H9 (cell line): ENCODE measurements around the gene NAP1L1. TPM values are rescaled to one million over a fixed set of nuclear protein-coding genes. Genes with fewer than 3 reads are reported as not detected.
A peak's percentile ranks its signal among the peaks of the same experiment; 100 is the strongest.

Experiments
- DNase-seq: peaks from one replicate; pipeline ENCODE4 v3.0.0-alpha.2; 2017
- H2AFZ ChIP-seq: one replicate; pipeline ENCODE4 v1.6.1; 2013; ENCODE audit warnings: mild to moderate bottlenecking, low read length, control low read depth, moderate library complexity
- H2AK5ac ChIP-seq: 2 replicates; pipeline ENCODE4 v1.6.1; 2013; ENCODE audit warnings: low read length, control low read depth, mixed read lengths; ENCODE audit not compliant: insufficient read length
- H2BK120ac ChIP-seq: one replicate; pipeline ENCODE4 v1.6.1; 2013; ENCODE audit warnings: low read depth, mild to moderate bottlenecking, low read length, control low read depth, inconsistent platforms; ENCODE audit not compliant: poor library complexity, severe bottlenecking
- H2BK12ac ChIP-seq: 2 replicates; pipeline ENCODE4 v1.6.1; 2013; ENCODE audit warnings: low read length, control low read depth, mixed read lengths, low read depth; ENCODE audit not compliant: insufficient read length
- H2BK15ac ChIP-seq: 2 replicates; pipeline ENCODE4 v1.6.1; 2013; ENCODE audit warnings: low read depth, low read length, control low read depth
- H2BK20ac ChIP-seq: one replicate; pipeline ENCODE4 v1.6.1; 2013; ENCODE audit warnings: low read depth, mild to moderate bottlenecking, low read length, control low read depth, inconsistent platforms; ENCODE audit not compliant: poor library complexity, severe bottlenecking
- H2BK5ac ChIP-seq: 2 replicates; pipeline ENCODE4 v1.6.1; 2013; ENCODE audit warnings: low read length, control low read depth, mixed read lengths; ENCODE audit not compliant: insufficient read length
- H3K14ac ChIP-seq: 2 replicates; pipeline ENCODE4 v1.6.1; 2013; ENCODE audit warnings: low read length, control low read depth; ENCODE audit not compliant: insufficient read depth
- H3K18ac ChIP-seq: 2 replicates; pipeline ENCODE4 v1.6.1; 2013; ENCODE audit warnings: low read depth, mild to moderate bottlenecking, mixed read lengths, low read length, control low read depth; ENCODE audit not compliant: insufficient read length
- H3K23ac ChIP-seq: 2 replicates; pipeline ENCODE4 v1.6.1; 2013; ENCODE audit warnings: low read length, control low read depth, mixed read lengths, low read depth; ENCODE audit not compliant: insufficient read length
- H3K23me2 ChIP-seq: 2 replicates; pipeline ENCODE4 v1.6.1; 2013; ENCODE audit warnings: low read depth, mild to moderate bottlenecking, mixed read lengths, low read length, control low read depth; ENCODE audit not compliant: insufficient read length, poor library complexity, severe bottlenecking
- H3K27ac ChIP-seq: 2 replicates; pipeline ENCODE4 v1.5.1; 2013; ENCODE audit warnings: low read length, control low read depth, mixed read lengths, low read depth; ENCODE audit not compliant: insufficient read length
- H3K27me3 ChIP-seq: 2 replicates; pipeline ENCODE4 v1.6.1; 2013; ENCODE audit warnings: low read length, control low read depth, inconsistent platforms; ENCODE audit not compliant: insufficient read depth
- H3K4ac ChIP-seq: 2 replicates; pipeline ENCODE4 v1.6.1; 2013; ENCODE audit warnings: low read depth, mild to moderate bottlenecking, control low read depth, inconsistent platforms, low read length, moderate library complexity
- H3K4me1 ChIP-seq: 2 replicates; pipeline ENCODE4 v1.6.1; 2013; ENCODE audit warnings: low read length, control low read depth, inconsistent platforms; ENCODE audit not compliant: insufficient read depth
- H3K4me2 ChIP-seq: 2 replicates; pipeline ENCODE4 v1.6.1; 2013; ENCODE audit warnings: low read length, control low read depth, mixed read lengths; ENCODE audit not compliant: insufficient read length, insufficient read depth
- H3K56ac ChIP-seq: 2 replicates; pipeline ENCODE4 v1.6.1; 2013; ENCODE audit warnings: low read depth, mild to moderate bottlenecking, mixed read lengths, low read length, control low read depth; ENCODE audit not compliant: insufficient read length
- H3K79me1 ChIP-seq: 2 replicates; pipeline ENCODE4 v1.6.1; 2013; ENCODE audit warnings: low read depth, mild to moderate bottlenecking, moderate library complexity, low read length, control low read depth, inconsistent platforms; ENCODE audit not compliant: insufficient read depth, poor library complexity, severe bottlenecking
- H3K79me2 ChIP-seq: 2 replicates; pipeline ENCODE4 v1.6.1; 2013; ENCODE audit warnings: low read length, control low read depth, inconsistent platforms; ENCODE audit not compliant: insufficient read depth
- H3K9ac ChIP-seq: 2 replicates; pipeline ENCODE4 v1.6.1; 2013; ENCODE audit warnings: low read length, control low read depth, mixed read lengths; ENCODE audit not compliant: insufficient read length; ENCODE audit errors: extremely low read depth
- H3K9me3 ChIP-seq: one replicate; pipeline ENCODE4 v1.6.1; 2013; ENCODE audit warnings: low read depth, low read length, inconsistent platforms; ENCODE audit not compliant: control insufficient read depth
- H3T11ph ChIP-seq: one replicate; pipeline ENCODE4 v1.6.1; 2013; ENCODE audit warnings: mild to moderate bottlenecking, low read length, control low read depth, inconsistent platforms
- H4K20me1 ChIP-seq: one replicate; pipeline ENCODE4 v1.6.1; 2013; ENCODE audit not compliant: control insufficient read depth, insufficient read length, insufficient read depth
- H4K5ac ChIP-seq: 2 replicates; pipeline ENCODE4 v1.6.1; 2013; ENCODE audit warnings: low read depth, mild to moderate bottlenecking, mixed read lengths, low read length, control low read depth; ENCODE audit not compliant: insufficient read length
- H4K8ac ChIP-seq: replicated peaks from 2 replicates; pipeline ENCODE4 v1.6.1; 2013; ENCODE audit warnings: low read length, control low read depth, mixed read lengths, low read depth; ENCODE audit not compliant: insufficient read length
- H4K91ac ChIP-seq: 2 replicates; pipeline ENCODE4 v1.6.1; 2013; ENCODE audit warnings: low read depth, mild to moderate bottlenecking, moderate library complexity, mixed read lengths, low read length, control low read depth; ENCODE audit not compliant: insufficient read length
- H3K27ac Mint-ChIP-seq, 3 experiments: 2 replicates in 2 of 3; 3 replicates in 1 of 3; pipeline ENCODE4 v1.8.0; 2020 to 2021; ENCODE audit warnings: mixed read lengths in 3 of 3, mild to moderate bottlenecking in 1 of 3, moderate library complexity in 1 of 3
- H3K27me3 Mint-ChIP-seq: 2 replicates; pipeline ENCODE4 v1.8.0; 2021; ENCODE audit warnings: low read depth, mild to moderate bottlenecking, moderate library complexity, mixed read lengths
- H3K36me3 Mint-ChIP-seq, 3 experiments: 2 replicates in 2 of 3; 3 replicates in 1 of 3; pipeline ENCODE4 v1.8.0; 2020 to 2021; ENCODE audit warnings: low read depth in 3 of 3, mixed read lengths in 3 of 3; ENCODE audit not compliant: insufficient read depth in 1 of 3
- H3K4me1 Mint-ChIP-seq, 2 experiments: 2 replicates each; pipeline ENCODE4 v1.8.0; 2020; ENCODE audit warnings: mixed read lengths in 2 of 2
- H3K4me3 Mint-ChIP-seq, 2 experiments: 2 replicates in 1 of 2; 3 replicates in 1 of 2; pipeline ENCODE4 v1.8.0; 2020 to 2021; ENCODE audit warnings: mild to moderate bottlenecking in 2 of 2, mixed read lengths in 2 of 2, moderate library complexity in 1 of 2
- H3K9me3 Mint-ChIP-seq, 2 experiments: 2 replicates in 1 of 2; 3 replicates in 1 of 2; pipeline ENCODE4 v1.8.0; 2020; ENCODE audit warnings: mild to moderate bottlenecking in 2 of 2, mixed read lengths in 2 of 2, moderate library complexity in 1 of 2
- CTCF ChIP-seq: fragments of 200-600 bp; sonication (generic); conservative IDR thresholded peaks from 3 replicates; pipeline ENCODE4 v1.8.0; 2021; ENCODE audit warnings: antibody characterized with exemption, mild to moderate bottlenecking
- WGBS: extraction: QIAGEN DNeasy Blood & Tissue Kit; methylation state at CpG from one replicate; pipeline ENCODE4 v1.1.7; 2013; ENCODE audit warnings: missing lambda C conversion rate, low lambda C conversion rate, mixed read lengths; ENCODE audit not compliant: insufficient read length; ENCODE audit errors: extremely low coverage; 5-methylcytosine and 5-hydroxymethylcytosine counted together
- total RNA-seq: library from RNA; stranded (reverse); gene quantifications from 2 replicates; pipeline ENCODE4 v1.2.1, GENCODE V29; 2021

NAP1L1 gene
- total RNA-seq, 1 experiment from 2014 or later, result 1,012 TPM

- Histone ChIP-seq H3K4me1 (peaks cover 6% of the 10 kb centered on the region), H2AFZ (no peak overlapping the region), H3T11ph (no peak overlapping the region), H3K14ac (no peak overlapping the region), H2BK12ac (no peak overlapping the region), H2BK5ac (no peak overlapping the region), H3K23me2 (no peaks in the 10 kb centered on the region), H2BK120ac (no peak overlapping the region), H3K4me2 (no peak overlapping the region), H3K79me1 (no peaks in the 10 kb centered on the region), H3K18ac (no peak overlapping the region), H2BK15ac (no peak overlapping the region), H3K9me3 (no peaks in the 10 kb centered on the region), H3K56ac (no peak overlapping the region), H3K9ac (no peak overlapping the region), H4K5ac (no peak overlapping the region), H3K27ac (no peak overlapping the region), H4K8ac (no peak overlapping the region), H3K79me2 (no peaks in the 10 kb centered on the region), H2AK5ac (no peak overlapping the region), H2BK20ac (no peak overlapping the region), H4K20me1 (no peaks in the 10 kb centered on the region), H3K23ac (no peak overlapping the region), H4K91ac (no peak overlapping the region), H3K4ac (no peak overlapping the region), H3K27me3 (no peaks in the 10 kb centered on the region)
- Mint-ChIP-seq H3K4me3 (no peak overlapping the region), H3K9me3 (no peaks in the 10 kb centered on the region; a peak in 1 of 5 replicates), H3K27me3 (no peaks in the 10 kb centered on the region), H3K27ac (peak overlapping the region in 2 of 3 experiments; percentile 62 to 88; a peak in 3 of 7 replicates), H3K36me3 (peaks cover 2 to 14% (median 7%) of the 10 kb centered on the region in 3 experiments; a peak in 5 of 7 replicates), H3K4me1 (peaks cover 35 to 49% of the 10 kb centered on the region in 2 experiments)
- WGBS, result no CpG with 5 or more reads among the region's 4 CpGs
- TF ChIP-seq CTCF, result no peak
- no peak for DNase-seq
These were observed 44.0 kb downstream of the NAP1L1 start for GRCh38 chr12:76040461-76040860.
